ENCODE results near the gene THEM4. TPM values are rescaled to one million over a fixed set of nuclear protein-coding genes. Genes with fewer than 3 reads are reported as not detected.

THEM4 gene
- total RNA-seq, 4 donors from 2014 or later: 5.1 to 15.3 (median 7.0) TPM

DNA sequence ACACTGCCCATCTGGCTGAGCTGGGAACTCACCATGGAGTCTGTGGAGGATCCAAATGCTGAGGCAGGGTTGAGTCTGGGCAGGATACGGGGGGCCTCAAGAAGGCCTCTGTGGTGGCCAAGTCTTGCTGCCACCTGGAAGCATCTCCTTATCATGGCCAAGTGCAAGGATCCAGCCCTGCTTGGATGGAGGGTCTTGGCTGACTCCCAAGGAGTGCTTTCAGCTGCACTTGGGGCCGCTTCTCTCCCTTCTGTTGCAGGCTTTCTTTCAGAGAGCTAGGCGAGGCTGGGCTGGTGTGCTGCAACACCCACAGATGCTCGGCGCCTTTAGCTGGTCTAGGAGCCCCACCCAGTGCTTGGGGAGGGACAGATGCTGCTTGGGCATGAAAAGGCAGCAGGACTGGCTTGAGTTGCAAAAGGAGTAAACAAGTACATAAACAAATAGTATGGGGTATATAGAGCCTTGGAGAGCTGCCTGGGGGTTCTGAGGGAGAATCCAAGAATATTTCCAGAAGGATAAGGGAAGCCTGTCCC is 55.8 kb downstream of the THEM4 start, which contains the start of gene THEM5:
Gene THEM5, minus strand, starts transcription at position 302 of the 533 bp plus-strand sequence. Its CDS starts 147 bp downstream, at position 155.
- DNase-seq (ENCODE audit: low spot score in 2 of 2): no peak
- intact Hi-C loops (cut with DNase I; ENCODE audit: low total_unique reads): no loop called here
- 47 to 63% methylated on average over 5 of the region's 5 CpGs for WGBS, 2 donors
- TF ChIP-seq, protein P1, sequence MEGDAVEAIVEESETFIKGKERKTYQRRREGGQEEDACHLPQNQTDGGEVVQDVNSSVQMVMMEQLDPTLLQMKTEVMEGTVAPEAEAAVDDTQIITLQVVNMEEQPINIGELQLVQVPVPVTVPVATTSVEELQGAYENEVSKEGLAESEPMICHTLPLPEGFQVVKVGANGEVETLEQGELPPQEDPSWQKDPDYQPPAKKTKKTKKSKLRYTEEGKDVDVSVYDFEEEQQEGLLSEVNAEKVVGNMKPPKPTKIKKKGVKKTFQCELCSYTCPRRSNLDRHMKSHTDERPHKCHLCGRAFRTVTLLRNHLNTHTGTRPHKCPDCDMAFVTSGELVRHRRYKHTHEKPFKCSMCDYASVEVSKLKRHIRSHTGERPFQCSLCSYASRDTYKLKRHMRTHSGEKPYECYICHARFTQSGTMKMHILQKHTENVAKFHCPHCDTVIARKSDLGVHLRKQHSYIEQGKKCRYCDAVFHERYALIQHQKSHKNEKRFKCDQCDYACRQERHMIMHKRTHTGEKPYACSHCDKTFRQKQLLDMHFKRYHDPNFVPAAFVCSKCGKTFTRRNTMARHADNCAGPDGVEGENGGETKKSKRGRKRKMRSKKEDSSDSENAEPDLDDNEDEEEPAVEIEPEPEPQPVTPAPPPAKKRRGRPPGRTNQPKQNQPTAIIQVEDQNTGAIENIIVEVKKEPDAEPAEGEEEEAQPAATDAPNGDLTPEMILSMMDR (IDR thresholded peaks at IDR 0.05): no peak
- TF ChIP-seq POLR2A (IDR thresholded peaks at IDR 0.05): no peak
- no peak within 1 kb of the TSS for H3K4me3 ChIP-seq (ENCODE audit: low read depth, poor library complexity, severe bottlenecking)

DNA sequence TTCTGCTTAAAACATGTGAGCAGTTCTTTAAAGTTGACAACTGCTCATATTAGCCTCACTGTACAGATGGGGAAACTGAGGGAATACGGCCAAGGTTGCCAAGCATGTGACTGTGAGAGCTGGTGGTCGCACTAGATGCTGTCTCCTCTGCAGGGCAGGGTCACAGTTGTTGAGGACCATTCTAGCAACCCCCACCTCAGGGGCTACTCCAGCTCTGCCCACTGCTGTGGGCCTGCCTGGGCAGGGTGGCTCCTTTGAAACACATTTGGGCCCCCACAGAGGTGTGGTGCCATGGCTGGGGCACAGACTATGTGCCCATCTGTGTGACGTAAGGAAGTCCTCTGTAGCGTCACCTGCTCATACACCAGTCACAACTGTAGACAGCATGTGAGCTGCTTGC is 56.6 kb downstream of the THEM4 start:
- WGBS, 2 donors: 83 to 96% methylated on average over 3 to 4 of the region's 4 CpGs
- no peak for TF ChIP-seq POLR2A (IDR thresholded peaks at IDR 0.05)
- TF ChIP-seq, protein P1 (IDR thresholded peaks at IDR 0.05): no peak
- no peak overlapping the region for H3K4me3 ChIP-seq (ENCODE audit: low read depth, poor library complexity, severe bottlenecking)
- DNase-seq (ENCODE audit: low spot score in 2 of 2): peak in 1 of 2 donors; percentile 62
- intact Hi-C loops (cut with DNase I; ENCODE audit: low total_unique reads): no loop called here

DNA sequence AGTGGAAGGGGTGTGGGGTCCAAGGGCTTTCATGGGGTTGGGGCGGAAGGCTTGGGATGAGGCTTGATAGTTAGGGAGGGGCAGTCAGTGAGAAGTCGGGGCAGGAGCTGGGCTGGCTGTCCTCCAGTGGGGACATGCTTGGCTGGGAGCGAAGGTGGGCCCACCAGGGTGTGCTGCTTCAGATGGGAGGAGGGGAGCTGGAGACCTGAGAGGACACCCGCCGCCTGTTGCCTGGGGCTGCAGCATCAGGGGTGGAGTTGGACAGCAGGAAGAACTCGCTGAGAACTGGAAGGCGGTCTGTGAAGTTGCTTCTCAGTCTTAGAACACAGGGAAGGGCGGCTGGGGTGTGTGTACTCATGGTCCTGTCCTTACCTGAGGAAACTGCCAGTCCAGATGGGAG is 57.4 kb downstream of the THEM4 start:
- WGBS, 2 donors: 52 to 65% methylated on average over 8 of the region's 8 CpGs
- H3K4me3 ChIP-seq (ENCODE audit: low read depth, poor library complexity, severe bottlenecking): no peak overlapping the region
- intact Hi-C loops (cut with DNase I; ENCODE audit: low total_unique reads): no loop called here
- TF ChIP-seq POLR2A (IDR thresholded peaks at IDR 0.05): no peak
- TF ChIP-seq, protein P1 (IDR thresholded peaks at IDR 0.05): no peak
- DNase-seq (ENCODE audit: low spot score in 2 of 2): peak in 1 of 2 donors; percentile 80

- intact Hi-C loops (cut with DNase I; ENCODE audit: low total_unique reads): no loop called here
- TF ChIP-seq POLR2A (IDR thresholded peaks at IDR 0.05): no peak
- no peak overlapping the region for H3K4me3 ChIP-seq (ENCODE audit: low read depth, poor library complexity, severe bottlenecking)
- DNase-seq (ENCODE audit: low spot score in 2 of 2): peak in 1 of 2 donors; percentile 75
These were observed 59.4 kb downstream of the THEM4 start for GRCh38 chr1:151849871-151850270.

DNA sequence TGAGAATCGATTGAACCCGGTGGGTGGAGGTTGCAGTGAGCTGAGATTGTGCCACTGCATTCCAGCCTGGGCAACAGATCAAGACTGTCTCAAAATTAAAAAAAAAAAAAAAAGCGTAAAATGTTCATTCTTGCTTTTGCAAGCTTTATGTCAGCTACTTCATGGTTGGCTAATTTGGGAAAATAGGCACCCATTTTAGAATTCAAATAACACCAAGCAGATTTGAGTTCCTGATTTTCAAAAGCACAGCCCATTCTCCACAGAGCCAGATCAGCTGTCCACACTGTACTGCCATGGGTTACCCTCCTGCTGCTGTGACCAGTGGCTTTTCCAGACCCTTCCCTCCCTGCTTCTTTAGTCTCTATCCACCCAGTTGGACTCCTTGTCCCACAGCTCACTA is 60.2 kb downstream of the THEM4 start:
- 37 to 40% methylated on average over 3 of the region's 3 CpGs for WGBS, 2 donors
- intact Hi-C loops (cut with DNase I; ENCODE audit: low total_unique reads): no loop called here
- peak in 1 of 2 donors; percentile 36 for DNase-seq (ENCODE audit: low spot score in 2 of 2)
- TF ChIP-seq, protein P1 (IDR thresholded peaks at IDR 0.05): no peak
- no peak for TF ChIP-seq POLR2A (IDR thresholded peaks at IDR 0.05)
- no peak overlapping the region for H3K4me3 ChIP-seq (ENCODE audit: low read depth, poor library complexity, severe bottlenecking)

DNA sequence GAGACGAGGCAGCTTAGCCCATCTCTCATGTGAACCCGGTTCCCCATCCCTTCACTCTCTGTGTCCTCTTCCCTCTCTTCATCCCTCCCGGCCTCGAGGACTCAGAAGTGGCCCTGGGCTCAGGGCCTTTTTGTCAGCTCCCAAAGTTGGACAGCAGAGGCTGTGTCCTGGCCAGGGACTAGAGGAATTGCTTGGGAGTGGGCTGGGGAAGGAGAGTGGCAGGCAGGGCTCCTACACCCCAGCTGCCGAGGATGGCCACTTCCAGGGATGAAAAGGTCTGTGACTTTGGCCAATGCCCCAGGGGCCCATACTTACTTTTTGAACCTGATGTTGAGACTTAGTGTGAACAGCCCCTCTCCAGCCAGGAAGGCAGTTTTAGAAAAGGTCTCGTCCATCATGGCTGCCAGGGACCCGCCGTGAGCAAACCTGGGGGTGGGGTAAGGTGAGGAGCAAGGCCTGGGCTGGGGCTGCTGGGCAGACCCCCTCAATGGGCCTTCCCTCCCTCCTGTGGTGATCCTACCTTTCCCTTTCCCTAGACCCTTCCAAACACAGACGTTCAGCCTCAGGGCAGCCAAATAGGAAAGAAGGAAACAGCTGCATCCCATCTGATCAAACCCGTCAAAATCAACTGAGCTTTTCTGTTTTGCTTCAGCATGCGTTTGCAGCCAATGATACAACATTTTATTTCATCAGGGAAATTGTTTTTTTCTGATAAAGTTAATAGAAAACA is 61.3 kb downstream of the THEM4 start:
- H3K4me3 ChIP-seq (ENCODE audit: low read depth, poor library complexity, severe bottlenecking): no peak overlapping the region
- 64 to 65% methylated on average over 11 of the region's 11 CpGs for WGBS, 2 donors
- TF ChIP-seq, protein P1 (IDR thresholded peaks at IDR 0.05): no peak
- no peak for TF ChIP-seq POLR2A (IDR thresholded peaks at IDR 0.05)
- DNase-seq (ENCODE audit: low spot score in 2 of 2): peak in 1 of 2 donors; percentile 78
- intact Hi-C loops (cut with DNase I; ENCODE audit: low total_unique reads): no loop called here

Measured in lower leg skin (tissue), 4 donors.